ENCODE data around the gene LHFPL2. TPM values are rescaled to one million over a fixed set of nuclear protein-coding genes. Genes with fewer than 3 reads are reported as not detected.

Gene LHFPL2
- total and polyA plus RNA-seq, 2 of the 4 experiments (the other 2 are of a cell fraction) = 6.5 to 11.3 TPM

DNA sequence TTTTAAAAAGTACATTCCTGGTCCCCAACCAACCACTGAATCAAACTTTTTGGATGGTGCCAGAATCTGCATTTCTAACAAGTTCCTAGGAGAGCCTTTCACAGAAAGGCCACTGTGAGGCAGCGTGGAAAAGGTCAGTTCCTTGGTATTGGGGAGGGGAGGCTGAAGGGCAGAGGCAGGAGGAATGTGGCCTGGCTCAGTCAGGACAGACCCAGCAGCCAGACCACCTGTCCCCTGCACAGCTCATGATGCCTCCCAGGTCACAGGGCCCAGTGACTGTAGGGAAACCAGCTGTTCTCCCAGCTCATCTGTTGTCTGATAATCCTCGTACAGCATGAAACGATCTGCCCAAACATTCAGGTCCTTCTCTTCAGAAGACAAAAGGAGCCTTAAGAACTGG lies 132.9 kb downstream of the LHFPL2 start (continued):
- TF ChIP-seq NFE2L2 (IDR thresholded peaks at IDR 0.05; ENCODE audit: low read depth, low read length) = no peak
- no peak for TF ChIP-seq RFX5 (IDR thresholded peaks at IDR 0.05; ENCODE audit: low read depth, low read length)
- no peak for TF ChIP-seq BHLHE40 (IDR thresholded peaks at IDR 0.05; ENCODE audit: low read depth, low read length)
- TF ChIP-seq CHD1 (IDR thresholded peaks at IDR 0.05; ENCODE audit: low read depth, low read length) = no peak
- TF ChIP-seq MXI1 (IDR thresholded peaks at IDR 0.05; ENCODE audit: borderline replicate concordance, low read depth, low read length) = no peak
- no peak for TF ChIP-seq RAD21 (IDR thresholded peaks at IDR 0.05; ENCODE audit: low read length)
- no peak for TF ChIP-seq MAZ (IDR thresholded peaks at IDR 0.05; ENCODE audit: borderline replicate concordance, low read depth, low read length)

Data from IMR-90 (cell line).